ENCODE results near the gene SORCS2. TPM values are rescaled to one million over a fixed set of nuclear protein-coding genes. Genes with fewer than 3 reads are reported as not detected.

SORCS2 gene
- polyA plus RNA-seq, 3 donors = 0.46 to 0.55 TPM; not detected in 1

DNA sequence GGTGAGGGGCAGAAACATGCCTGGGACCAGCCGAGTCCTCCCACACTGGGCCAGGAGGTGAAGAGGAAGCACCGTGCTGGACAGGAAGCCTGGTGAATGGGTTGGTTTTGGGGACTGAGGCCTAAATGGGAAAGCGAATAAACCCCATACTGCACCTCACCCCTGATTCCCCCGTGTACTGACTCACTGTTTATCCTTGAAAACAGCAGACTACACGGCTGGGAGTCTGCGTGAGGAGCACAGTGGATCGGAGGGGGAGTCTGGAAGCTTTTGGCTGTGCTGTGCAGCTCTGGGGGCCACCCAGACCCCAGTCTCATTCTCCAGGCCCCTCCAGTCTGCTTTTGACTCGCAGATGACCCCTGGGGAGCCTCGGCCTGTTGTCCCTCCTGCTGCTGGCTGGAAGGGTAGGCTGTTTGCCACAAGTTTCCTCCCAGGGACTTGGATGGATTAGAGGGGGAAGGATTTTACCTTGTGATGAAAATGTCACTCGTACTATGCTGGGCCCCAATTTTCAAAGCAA lies 152.4 kb downstream of the SORCS2 start:
- Mint-ChIP-seq H3K27me3 (ENCODE audit: low read depth in 3 of 3) (peaks cover 0 to 8% (median 7%) of the 10 kb centered on the region in 3 donors), H3K36me3 (no peaks in the 10 kb centered on the region), H3K9me3 (peaks cover 0 to 15% (median 6%) of the 10 kb centered on the region in 7 donors), H3K4me3 (no peak overlapping the region), H3K27ac (no peak overlapping the region), H3K4me1 (no peaks in the 10 kb centered on the region)
- Histone ChIP-seq H3K9ac (ENCODE audit: insufficient read depth, low read length, poor library complexity, severe bottlenecking) (no peak overlapping the region), H3K36me3 (replicated peaks in 1 of 2; ENCODE audit: control insufficient read depth in 1 of 2, insufficient read depth in 2 of 2, low read length in 2 of 2) (no peaks in the 10 kb centered on the region), H3K9me3 (replicated peaks in 1 of 2; ENCODE audit: control insufficient read depth in 1 of 2, insufficient read depth in 1 of 2, low read length in 2 of 2) (no peaks in the 10 kb centered on the region), H3K27ac (ENCODE audit: low read depth in 1 of 2, low read length in 2 of 2) (no peak overlapping the region), H3K27me3 (ENCODE audit: control insufficient read depth in 2 of 2, insufficient read depth in 2 of 2, low read length in 2 of 2) (no peaks in the 10 kb centered on the region), H4K20me1 (ENCODE audit: insufficient read depth, low read length) (no peaks in the 10 kb centered on the region), H3K4me3 (replicated peaks in 1 of 3; ENCODE audit: low read depth in 2 of 3, low read length in 3 of 3) (no peak overlapping the region), H3K4me2 (replicated peaks; ENCODE audit: extremely low read depth, low read length, poor library complexity, severe bottlenecking) (no peak overlapping the region), H3K79me2 (ENCODE audit: insufficient read depth, low read length) (no peaks in the 10 kb centered on the region), H2AFZ (ENCODE audit: insufficient read depth, low read depth, low read length, poor library complexity, severe bottlenecking) (no peak overlapping the region), H3K4me1 (ENCODE audit: control insufficient read depth in 1 of 2, insufficient read depth in 2 of 2, low read length in 2 of 2) (no peaks in the 10 kb centered on the region)
- TF ChIP-seq, protein P1, sequence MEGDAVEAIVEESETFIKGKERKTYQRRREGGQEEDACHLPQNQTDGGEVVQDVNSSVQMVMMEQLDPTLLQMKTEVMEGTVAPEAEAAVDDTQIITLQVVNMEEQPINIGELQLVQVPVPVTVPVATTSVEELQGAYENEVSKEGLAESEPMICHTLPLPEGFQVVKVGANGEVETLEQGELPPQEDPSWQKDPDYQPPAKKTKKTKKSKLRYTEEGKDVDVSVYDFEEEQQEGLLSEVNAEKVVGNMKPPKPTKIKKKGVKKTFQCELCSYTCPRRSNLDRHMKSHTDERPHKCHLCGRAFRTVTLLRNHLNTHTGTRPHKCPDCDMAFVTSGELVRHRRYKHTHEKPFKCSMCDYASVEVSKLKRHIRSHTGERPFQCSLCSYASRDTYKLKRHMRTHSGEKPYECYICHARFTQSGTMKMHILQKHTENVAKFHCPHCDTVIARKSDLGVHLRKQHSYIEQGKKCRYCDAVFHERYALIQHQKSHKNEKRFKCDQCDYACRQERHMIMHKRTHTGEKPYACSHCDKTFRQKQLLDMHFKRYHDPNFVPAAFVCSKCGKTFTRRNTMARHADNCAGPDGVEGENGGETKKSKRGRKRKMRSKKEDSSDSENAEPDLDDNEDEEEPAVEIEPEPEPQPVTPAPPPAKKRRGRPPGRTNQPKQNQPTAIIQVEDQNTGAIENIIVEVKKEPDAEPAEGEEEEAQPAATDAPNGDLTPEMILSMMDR (IDR thresholded peaks at IDR 0.05) = no peak
- DNase-seq = no peak
- WGBS (ENCODE audit: insufficient coverage) = 70% methylated on average over 7 of the region's 10 CpGs
- intact Hi-C loops (cut with micrococcal nuclease) = no loop called here

- no CpG with 5 or more reads among the region's 7 CpGs for WGBS (ENCODE audit: insufficient coverage)
- intact Hi-C loops (cut with micrococcal nuclease) = no loop called here
- H3K9me3 Mint-ChIP-seq = peaks cover 0 to 15% (median 6%) of the 10 kb centered on the region in 7 donors
Observed at GRCh38 chr4:7347981-7348380, 155.6 kb downstream of the SORCS2 start.

More at GRCh38 chr4:7347981-7348380, 155.6 kb downstream of the SORCS2 start:
- H3K4me1 Mint-ChIP-seq = no peaks in the 10 kb centered on the region
- Histone ChIP-seq H3K9me3 (replicated peaks in 1 of 2; ENCODE audit: control insufficient read depth in 1 of 2, insufficient read depth in 1 of 2, low read length in 2 of 2) (no peaks in the 10 kb centered on the region), H3K36me3 (replicated peaks in 1 of 2; ENCODE audit: control insufficient read depth in 1 of 2, insufficient read depth in 2 of 2, low read length in 2 of 2) (no peaks in the 10 kb centered on the region), H3K27me3 (ENCODE audit: control insufficient read depth in 2 of 2, insufficient read depth in 2 of 2, low read length in 2 of 2) (no peaks in the 10 kb centered on the region), H3K4me1 (ENCODE audit: control insufficient read depth in 1 of 2, insufficient read depth in 2 of 2, low read length in 2 of 2) (no peaks in the 10 kb centered on the region), H3K79me2 (ENCODE audit: insufficient read depth, low read length) (no peaks in the 10 kb centered on the region), H2AFZ (ENCODE audit: insufficient read depth, low read depth, low read length, poor library complexity, severe bottlenecking) (no peak overlapping the region), H3K4me3 (replicated peaks in 1 of 3; ENCODE audit: low read depth in 2 of 3, low read length in 3 of 3) (no peak overlapping the region), H3K27ac (ENCODE audit: low read depth in 1 of 2, low read length in 2 of 2) (no peak overlapping the region), H4K20me1 (ENCODE audit: insufficient read depth, low read length) (no peaks in the 10 kb centered on the region), H3K9ac (ENCODE audit: insufficient read depth, low read length, poor library complexity, severe bottlenecking) (no peak overlapping the region), H3K4me2 (replicated peaks; ENCODE audit: extremely low read depth, low read length, poor library complexity, severe bottlenecking) (no peak overlapping the region)
- no peak overlapping the region for H3K4me3 Mint-ChIP-seq
- DNase-seq = no peak
- no peaks in the 10 kb centered on the region for H3K36me3 Mint-ChIP-seq
- TF ChIP-seq, protein P1 (IDR thresholded peaks at IDR 0.05) = no peak
- peaks cover 0 to 8% (median 5%) of the 10 kb centered on the region in 3 donors for H3K27me3 Mint-ChIP-seq (ENCODE audit: low read depth in 3 of 3)
- H3K27ac Mint-ChIP-seq = no peak overlapping the region

Data from CD14-positive monocyte (primary cell).